Measurements from ENCODE around the gene CCNA2. TPM values are rescaled to one million over a fixed set of nuclear protein-coding genes. Genes with fewer than 3 reads are reported as not detected.
A peak's percentile ranks its signal among the peaks of the same experiment; 100 is the strongest.

CCNA2 gene
- total and polyA plus RNA-seq, 9 of the 15 experiments (the other 6 are each of a cell fraction or from before 2014, with no cell fraction given): 37.1 to 197 (median 154) TPM

DNA sequence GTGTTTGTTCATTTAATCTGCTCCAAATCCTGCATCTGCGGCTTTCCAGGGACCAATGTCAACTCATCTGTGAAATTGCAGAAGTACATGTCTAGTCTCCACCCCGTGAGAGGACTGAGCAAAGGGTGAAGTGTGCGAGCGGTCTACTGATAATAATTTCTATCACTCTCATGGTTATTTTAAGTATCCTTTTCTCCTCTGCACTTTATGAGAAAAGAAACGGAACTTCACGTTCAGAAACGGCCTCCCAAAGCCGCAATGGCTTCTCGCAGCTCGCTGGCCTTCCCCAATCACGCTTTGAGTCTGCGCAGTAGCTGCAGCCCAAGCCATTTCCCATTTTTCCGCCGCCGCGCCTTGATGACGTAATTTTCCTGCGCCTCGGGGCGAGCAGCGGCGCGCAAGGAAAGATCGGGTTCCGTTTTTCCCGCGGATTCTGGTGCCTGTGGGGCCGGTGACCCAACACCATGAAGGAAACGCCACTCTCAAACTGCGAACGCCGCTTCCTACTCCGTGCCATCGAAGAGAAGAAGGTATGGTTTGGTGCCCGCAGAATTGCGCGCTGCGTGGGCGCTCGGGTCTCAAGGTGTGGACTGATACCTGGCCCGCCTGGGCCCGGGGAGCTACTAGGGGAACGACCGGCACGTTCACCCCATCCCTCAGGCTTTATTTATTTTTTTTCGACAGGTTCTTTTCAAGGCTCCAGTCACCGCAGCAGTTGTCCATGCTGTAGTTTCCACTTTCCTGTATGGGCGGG, 22.5 kb downstream of the CCNA2 start, which contains the start of gene EXOSC9 (continued):
- TF ChIP-seq, protein P1, sequence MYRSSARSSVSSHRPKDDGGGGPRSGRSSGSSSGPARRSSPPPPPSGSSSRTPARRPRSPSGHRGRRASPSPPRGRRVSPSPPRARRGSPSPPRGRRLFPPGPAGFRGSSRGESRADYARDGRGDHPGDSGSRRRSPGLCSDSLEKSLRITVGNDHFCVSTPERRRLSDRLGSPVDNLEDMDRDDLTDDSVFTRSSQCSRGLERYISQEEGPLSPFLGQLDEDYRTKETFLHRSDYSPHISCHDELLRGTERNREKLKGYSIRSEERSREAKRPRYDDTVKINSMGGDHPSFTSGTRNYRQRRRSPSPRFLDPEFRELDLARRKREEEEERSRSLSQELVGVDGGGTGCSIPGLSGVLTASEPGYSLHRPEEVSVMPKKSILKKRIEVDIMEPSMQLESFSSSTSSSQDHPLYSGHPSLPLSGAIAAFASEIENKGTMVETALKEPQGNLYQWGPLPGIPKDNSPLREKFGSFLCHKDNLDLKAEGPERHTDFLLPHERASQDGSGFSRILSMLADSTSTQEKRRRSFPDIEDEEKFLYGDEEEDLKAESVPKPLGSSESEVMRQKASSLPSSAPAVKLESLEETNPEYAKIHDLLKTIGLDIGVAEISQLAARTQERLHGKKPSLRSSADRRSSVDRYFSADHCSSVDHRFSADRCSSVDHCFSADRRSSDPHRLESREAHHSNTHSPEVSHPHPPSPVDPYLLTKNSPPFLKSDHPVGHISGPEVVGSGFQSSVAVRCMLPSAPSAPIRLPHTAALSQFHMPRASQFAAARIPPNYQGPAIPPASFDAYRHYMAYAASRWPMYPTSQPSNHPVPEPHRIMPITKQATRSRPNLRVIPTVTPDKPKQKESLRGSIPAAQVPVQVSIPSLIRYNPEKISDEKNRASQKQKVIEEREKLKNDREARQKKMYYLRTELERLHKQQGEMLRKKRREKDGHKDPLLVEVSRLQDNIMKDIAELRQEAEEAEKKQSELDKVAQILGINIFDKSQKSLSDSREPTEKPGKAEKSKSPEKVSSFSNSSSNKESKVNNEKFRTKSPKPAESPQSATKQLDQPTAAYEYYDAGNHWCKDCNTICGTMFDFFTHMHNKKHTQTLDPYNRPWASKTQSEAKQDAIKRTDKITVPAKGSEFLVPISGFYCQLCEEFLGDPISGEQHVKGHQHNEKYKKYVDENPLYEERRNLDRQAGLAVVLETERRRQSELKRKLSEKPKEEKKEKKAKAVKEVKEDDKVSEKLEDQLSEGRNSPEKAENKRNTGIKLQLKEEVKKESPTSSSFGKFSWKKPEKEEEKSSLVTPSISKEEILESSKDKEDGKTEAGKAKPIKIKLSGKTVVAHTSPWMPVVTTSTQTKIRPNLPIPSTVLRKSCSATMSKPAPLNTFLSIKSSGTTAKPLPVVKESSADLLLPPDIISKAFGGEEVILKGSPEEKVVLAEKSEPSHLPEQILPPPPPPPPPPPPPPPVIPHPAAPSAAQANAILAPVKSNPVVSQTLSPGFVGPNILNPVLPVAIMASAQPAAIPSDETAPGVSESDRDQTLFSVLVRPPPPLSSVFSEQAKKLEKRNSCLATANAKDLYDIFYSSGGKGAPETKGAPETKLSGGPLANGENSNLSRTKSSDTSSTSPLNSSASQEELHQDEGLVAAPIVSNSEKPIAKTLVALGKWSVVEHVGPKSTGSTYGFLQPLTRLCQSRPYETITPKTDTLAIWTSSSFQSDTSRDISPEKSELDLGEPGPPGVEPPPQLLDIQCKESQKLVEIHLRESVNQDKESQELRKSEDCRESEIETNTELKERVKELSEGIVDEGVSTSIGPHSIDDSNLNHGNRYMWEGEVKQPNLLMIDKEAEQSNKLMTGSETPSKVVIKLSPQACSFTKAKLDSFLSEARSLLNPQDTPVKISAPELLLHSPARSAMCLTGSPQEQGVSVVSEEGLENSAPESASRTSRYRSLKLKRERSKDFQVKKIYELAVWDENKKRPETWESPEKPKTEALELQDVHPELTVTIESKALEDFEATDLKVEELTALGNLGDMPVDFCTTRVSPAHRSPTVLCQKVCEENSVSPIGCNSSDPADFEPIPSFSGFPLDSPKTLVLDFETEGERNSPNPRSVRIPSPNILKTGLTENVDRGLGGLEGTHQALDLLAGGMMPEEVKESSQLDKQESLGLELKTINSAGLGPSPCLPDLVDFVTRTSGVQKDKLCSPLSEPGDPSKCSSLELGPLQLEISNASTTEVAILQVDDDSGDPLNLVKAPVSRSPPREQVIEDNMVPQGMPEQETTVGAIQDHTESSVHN (IDR thresholded peaks at IDR 0.05; ENCODE audit: borderline replicate concordance in 1 of 2, low read depth in 1 of 2): 0 out of 4 replicates have a peak, but pooled peaks of 1 of the 2 experiments have one; percentile 44
- TF ChIP-seq MBD2 (IDR thresholded peaks at IDR 0.05; ENCODE audit: borderline replicate concordance, low read depth): peak; percentile 67
- no peak for TF ChIP-seq PTTG1 (tag; IDR thresholded peaks at IDR 0.05; ENCODE audit: low read depth)
- peak; percentile 77 for TF ChIP-seq ZZZ3 (IDR thresholded peaks at IDR 0.05)
- peak; percentile 60; the same call in 1 of the 2 replicates for TF ChIP-seq HDAC2 (IDR thresholded peaks at IDR 0.05)
- TF ChIP-seq KDM1A (IDR thresholded peaks at IDR 0.05): no peak
- no peak for TF ChIP-seq YBX1 (IDR thresholded peaks at IDR 0.05)
- peak; percentile 61 for TF ChIP-seq SP1 (CRISPR knock-in tag; IDR thresholded peaks at IDR 0.05)
- no peak for TF ChIP-seq SLC30A9 (CRISPR knock-in tag; IDR thresholded peaks at IDR 0.05)
- peak; percentile 73 for TF ChIP-seq JUN (IDR thresholded peaks at IDR 0.05; ENCODE audit: borderline replicate concordance, low read depth, low read length)
- TF ChIP-seq JUN (CRISPR knock-in tag; IDR thresholded peaks at IDR 0.05; ENCODE audit: borderline replicate concordance): no peak
- peak; percentile 14 to 18; a peak in 2 of 4 replicates for TF ChIP-seq FOXK2 (conservative IDR thresholded peaks at IDR 0.05 in 1 of 2, IDR thresholded peaks at IDR 0.05 in 1 of 2; ENCODE audit: low read depth in 2 of 2)
- no peak for TF ChIP-seq ZNF764 (CRISPR knock-in tag; IDR thresholded peaks at IDR 0.05; ENCODE audit: low read depth)
- TF ChIP-seq CBFB (CRISPR knock-in tag; IDR thresholded peaks at IDR 0.05): peak; percentile 73; the same call in 1 of the 2 replicates
- TF ChIP-seq LCOR (CRISPR knock-in tag; IDR thresholded peaks at IDR 0.05): peak; percentile 70
- TF ChIP-seq SAFB2 (IDR thresholded peaks at IDR 0.05; ENCODE audit: borderline replicate concordance, low read depth, low read length, severe bottlenecking): no peak
- TF ChIP-seq ZNF639 (CRISPR knock-in tag; conservative IDR thresholded peaks at IDR 0.05 in 1 of 2, IDR thresholded peaks at IDR 0.05 in 1 of 2): peak in 1 of 2 experiments; percentile 46; a peak in 2 of 4 replicates

All from K562 (cell line).